DOHH2 (cell line): Measurements from ENCODE around the gene PMFBP1.

Source experiments
- H3F3A ChIP-seq: fragments of 200-600 bp; sonication (generic), shearing (Covaris generic); 2 replicates; pipeline ENCODE4 v1.6.0; 2016; ENCODE audit warnings: antibody characterized with exemption, mild to moderate bottlenecking; ENCODE audit not compliant: control insufficient read depth, insufficient read depth
- H3K27ac ChIP-seq: fragments of 200-600 bp; sonication (generic); 2 replicates; pipeline ENCODE4 v1.5.1; 2014; ENCODE audit warnings: low read depth, mild to moderate bottlenecking, low read length, moderate library complexity
- H3K27me3 ChIP-seq: fragments of 200-600 bp; sonication (generic); 2 replicates; pipeline ENCODE4 v1.6.1; 2014; ENCODE audit warnings: mild to moderate bottlenecking, low read length, mixed read lengths; ENCODE audit not compliant: control insufficient read depth
- H3K36me3 ChIP-seq: fragments of 200-600 bp; sonication (generic); 2 replicates; pipeline ENCODE4 v1.6.1; 2014; ENCODE audit warnings: mild to moderate bottlenecking, low read length, moderate library complexity, mixed read lengths; ENCODE audit not compliant: control insufficient read depth
- H3K4me1 ChIP-seq: fragments of 200-600 bp; sonication (generic); 2 replicates; pipeline ENCODE4 v1.6.1; 2014; ENCODE audit warnings: mild to moderate bottlenecking, low read length, mixed read lengths; ENCODE audit not compliant: control insufficient read depth
- H3K4me2 ChIP-seq: fragments of 200-600 bp; sonication (generic); 2 replicates; pipeline ENCODE4 v1.6.0; 2014; ENCODE audit warnings: mild to moderate bottlenecking, low read length, moderate library complexity
- H3K4me3 ChIP-seq: fragments of 200-600 bp; sonication (generic); 2 replicates; pipeline ENCODE4 v1.5.1; 2014; ENCODE audit warnings: mild to moderate bottlenecking, low read length, mixed read lengths
- H3K79me2 ChIP-seq: fragments of 200-600 bp; sonication (generic); 2 replicates; pipeline ENCODE4 v1.6.1; 2014; ENCODE audit warnings: mild to moderate bottlenecking, low read length, mixed read lengths; ENCODE audit not compliant: control insufficient read depth
- H3K9me2 ChIP-seq: fragments of 200-600 bp; sonication (generic); replicated peaks from 2 replicates; pipeline ENCODE4 v1.6.1; 2014; ENCODE audit warnings: mild to moderate bottlenecking, low read length, mixed read lengths; ENCODE audit not compliant: control insufficient read depth
- H3K9me3 ChIP-seq: fragments of 200-600 bp; sonication (generic); 2 replicates; pipeline ENCODE4 v1.6.1; 2014; ENCODE audit warnings: antibody characterized with exemption, low read length, mixed read lengths; ENCODE audit not compliant: control insufficient read depth, insufficient read depth
- H4K20me1 ChIP-seq: fragments of 200-600 bp; sonication (generic); 2 replicates; pipeline ENCODE4 v1.6.0; 2014; ENCODE audit warnings: low read depth, mild to moderate bottlenecking, antibody characterized with exemption, low read length, moderate library complexity; ENCODE audit not compliant: control insufficient read depth, insufficient read depth
- CTCF ChIP-seq: fragments of 200-600 bp; sonication (generic); IDR thresholded peaks from one replicate; pipeline ENCODE4 v1.5.1; 2014; ENCODE audit warnings: antibody characterized with exemption, mild to moderate bottlenecking, low read depth, low read length; ENCODE audit not compliant: poor library complexity, severe bottlenecking
- EZH2phosphoT487 ChIP-seq: fragments of 200-600 bp; sonication (generic); IDR thresholded peaks from 2 replicates; pipeline ENCODE4 v1.6.1; 2017; ENCODE audit warnings: borderline replicate concordance, mild to moderate bottlenecking, antibody characterized with exemption, low read length, moderate library complexity, mixed read lengths

The PMFBP1 gene

GRCh38 chr16:72073560-72074230 lies 98.3 kb downstream of the PMFBP1 start:
- Histone ChIP-seq H3K79me2 (no peaks in the 10 kb centered on the region), H3K4me1 (no peaks in the 10 kb centered on the region), H3F3A (no peaks in the 10 kb centered on the region), H3K4me3 (no peak overlapping the region), H3K27ac (no peak overlapping the region), H3K9me2 (no peaks in the 10 kb centered on the region), H3K36me3 (no peaks in the 10 kb centered on the region), H4K20me1 (no peaks in the 10 kb centered on the region), H3K27me3 (no peaks in the 10 kb centered on the region), H3K4me2 (no peak overlapping the region), H3K9me3 (no peaks in the 10 kb centered on the region)
- TF ChIP-seq CTCF (no peak), EZH2phosphoT487 (no peak)

- H3K27ac ChIP-seq = no peak overlapping the region
- no peaks in the 10 kb centered on the region for H3K4me1 ChIP-seq
- TF ChIP-seq CTCF (no peak), EZH2phosphoT487 (no peak)
These were observed 99.2 kb downstream of the PMFBP1 start for GRCh38 chr16:72072514-72073342.

More at GRCh38 chr16:72072514-72073342, 99.2 kb downstream of the PMFBP1 start:
- Histone ChIP-seq H3K79me2 (no peaks in the 10 kb centered on the region), H3F3A (no peaks in the 10 kb centered on the region), H4K20me1 (no peaks in the 10 kb centered on the region), H3K27me3 (no peaks in the 10 kb centered on the region), H3K4me3 (no peak overlapping the region), H3K9me2 (no peaks in the 10 kb centered on the region), H3K9me3 (no peaks in the 10 kb centered on the region), H3K36me3 (no peaks in the 10 kb centered on the region), H3K4me2 (no peak overlapping the region)
